Lower lobe of right lung (tissue), 2 donors: ENCODE measurements around the gene CCNQ. TPM values are rescaled to one million over a fixed set of nuclear protein-coding genes. Genes with fewer than 3 reads are reported as not detected.

Experiments
- ATAC-seq, 2 donors: fragments of 200-7000 bp; cut with Tn5 transposase; one replicate each; pipeline ENCODE4 v1.9.1; 2020 to 2022; ENCODE audit warnings: mild to moderate bottlenecking in 2 of 2, moderate library complexity in 2 of 2
- DNase-seq: peaks from one replicate; pipeline ENCODE4 v3.0.0-alpha.2; 2020
- H3K27ac ChIP-seq: fragments of 200-600 bp; one replicate; pipeline ENCODE4 v1.8.0; 2022
- H3K27me3 ChIP-seq: fragments of 200-600 bp; one replicate; pipeline ENCODE4 v1.8.0; 2022; ENCODE audit warnings: low read depth
- H3K36me3 ChIP-seq: fragments of 200-600 bp; one replicate; pipeline ENCODE4 v1.8.0; 2022; ENCODE audit warnings: mild to moderate bottlenecking
- H3K4me1 ChIP-seq: fragments of 200-600 bp; one replicate; pipeline ENCODE4 v1.8.0; 2022
- H3K4me3 ChIP-seq: fragments of 200-600 bp; one replicate; pipeline ENCODE4 v1.8.0; 2022; ENCODE audit warnings: mild to moderate bottlenecking
- H3K9me3 ChIP-seq: fragments of 200-600 bp; one replicate; pipeline ENCODE4 v1.8.0; 2022
- intact Hi-C: fragments of 100-400 bp; cut with DNase I; formaldehyde crosslinking; loops from one replicate; pipeline ENCODE4 v1.11.0; 2022
- total RNA-seq: library from RNA; stranded (reverse); fragmentation: NEBNext Ultra II Directional; extraction: Animal tissue kit (Norgen Biotek cat#: 25700); gene quantifications from one replicate; pipeline ENCODE4 v1.2.1, GENCODE V29; 2021
- TF ChIP-seq, protein P1 (sequence below): fragments of 200-600 bp; IDR thresholded peaks from one replicate; pipeline ENCODE4 v1.8.0; 2022; ENCODE audit warnings: antibody characterized with exemption, mild to moderate bottlenecking
- donor health status: DM: no; HTN: yes; CAD: no; lungs with severe emphysema.

Gene CCNQ
- total RNA-seq, 1 donor from 2014 or later = 17.0 TPM

DNA sequence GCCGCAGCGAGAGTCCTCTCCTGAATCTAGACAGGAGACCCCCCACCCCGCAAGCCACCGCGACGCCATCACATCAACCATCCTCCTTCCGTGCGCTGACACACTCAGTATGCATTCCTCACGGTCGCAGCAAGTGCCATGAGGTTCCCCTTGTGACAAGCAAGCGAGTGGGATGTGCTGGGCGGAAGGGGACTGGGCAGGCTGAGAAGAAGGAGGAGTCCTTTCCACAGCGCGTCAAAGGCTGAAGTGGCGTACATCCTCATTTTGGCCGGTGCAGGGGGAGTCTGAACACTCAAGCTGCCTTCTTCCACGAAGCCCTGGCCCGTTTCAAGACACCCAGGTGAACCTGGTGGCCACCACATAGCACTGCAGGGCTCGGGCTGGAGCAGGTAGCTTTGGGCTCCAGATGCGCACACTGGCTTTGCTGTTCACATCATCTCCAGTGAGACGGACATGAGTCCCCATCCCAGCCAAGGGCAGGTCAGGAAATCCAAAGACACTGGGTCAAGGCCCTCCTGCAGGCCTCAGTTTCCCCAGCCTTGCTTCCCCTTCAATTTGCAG is 30.4 kb downstream of the CCNQ start:
- intact Hi-C loops = no loop called here
- Histone ChIP-seq H3K27me3 (no peaks in the 10 kb centered on the region), H3K36me3 (no peaks in the 10 kb centered on the region), H3K9me3 (no peaks in the 10 kb centered on the region), H3K4me3 (no peak overlapping the region), H3K4me1 (no peaks in the 10 kb centered on the region), H3K27ac (no peak overlapping the region)
- no peak for DNase-seq
- TF ChIP-seq, protein P1, sequence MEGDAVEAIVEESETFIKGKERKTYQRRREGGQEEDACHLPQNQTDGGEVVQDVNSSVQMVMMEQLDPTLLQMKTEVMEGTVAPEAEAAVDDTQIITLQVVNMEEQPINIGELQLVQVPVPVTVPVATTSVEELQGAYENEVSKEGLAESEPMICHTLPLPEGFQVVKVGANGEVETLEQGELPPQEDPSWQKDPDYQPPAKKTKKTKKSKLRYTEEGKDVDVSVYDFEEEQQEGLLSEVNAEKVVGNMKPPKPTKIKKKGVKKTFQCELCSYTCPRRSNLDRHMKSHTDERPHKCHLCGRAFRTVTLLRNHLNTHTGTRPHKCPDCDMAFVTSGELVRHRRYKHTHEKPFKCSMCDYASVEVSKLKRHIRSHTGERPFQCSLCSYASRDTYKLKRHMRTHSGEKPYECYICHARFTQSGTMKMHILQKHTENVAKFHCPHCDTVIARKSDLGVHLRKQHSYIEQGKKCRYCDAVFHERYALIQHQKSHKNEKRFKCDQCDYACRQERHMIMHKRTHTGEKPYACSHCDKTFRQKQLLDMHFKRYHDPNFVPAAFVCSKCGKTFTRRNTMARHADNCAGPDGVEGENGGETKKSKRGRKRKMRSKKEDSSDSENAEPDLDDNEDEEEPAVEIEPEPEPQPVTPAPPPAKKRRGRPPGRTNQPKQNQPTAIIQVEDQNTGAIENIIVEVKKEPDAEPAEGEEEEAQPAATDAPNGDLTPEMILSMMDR = no peak
- ATAC-seq = no peak

DNA sequence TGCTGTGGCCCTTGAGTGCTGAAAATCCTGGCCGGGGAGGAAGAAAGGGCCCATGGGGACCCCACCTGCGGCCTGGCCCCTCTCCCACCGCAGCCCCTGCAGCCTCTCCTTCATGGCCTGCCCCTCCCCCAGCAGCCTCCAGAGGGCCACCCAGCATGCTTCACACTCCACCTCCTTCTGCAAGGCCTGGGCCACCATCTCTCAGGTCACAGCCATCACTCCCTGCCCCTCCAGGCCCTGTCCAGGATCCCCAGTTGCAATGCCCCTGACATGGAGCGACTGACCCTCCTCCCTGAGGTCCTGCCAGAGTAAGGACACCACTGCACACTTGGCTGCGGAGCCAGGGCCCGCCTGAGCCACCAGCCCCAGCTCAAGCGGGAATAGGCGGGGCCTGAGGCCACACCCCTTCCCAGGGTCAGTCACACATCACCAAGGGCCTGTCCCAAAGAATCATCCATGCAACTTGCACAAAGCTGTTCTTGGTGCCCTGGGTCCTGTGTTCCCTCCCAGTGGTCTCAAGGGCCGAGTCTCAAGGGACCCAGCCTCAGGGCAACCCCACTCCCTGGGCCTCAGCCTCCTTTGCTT is 32.9 kb downstream of the CCNQ start:
- Histone ChIP-seq H3K9me3 (no peaks in the 10 kb centered on the region), H3K36me3 (no peaks in the 10 kb centered on the region), H3K27me3 (no peaks in the 10 kb centered on the region), H3K27ac (no peak overlapping the region), H3K4me1 (no peaks in the 10 kb centered on the region), H3K4me3 (no peak overlapping the region)
- intact Hi-C loops = no loop called here
- ATAC-seq = no peak
- no peak for DNase-seq
- TF ChIP-seq, protein P1 = no peak

DNA sequence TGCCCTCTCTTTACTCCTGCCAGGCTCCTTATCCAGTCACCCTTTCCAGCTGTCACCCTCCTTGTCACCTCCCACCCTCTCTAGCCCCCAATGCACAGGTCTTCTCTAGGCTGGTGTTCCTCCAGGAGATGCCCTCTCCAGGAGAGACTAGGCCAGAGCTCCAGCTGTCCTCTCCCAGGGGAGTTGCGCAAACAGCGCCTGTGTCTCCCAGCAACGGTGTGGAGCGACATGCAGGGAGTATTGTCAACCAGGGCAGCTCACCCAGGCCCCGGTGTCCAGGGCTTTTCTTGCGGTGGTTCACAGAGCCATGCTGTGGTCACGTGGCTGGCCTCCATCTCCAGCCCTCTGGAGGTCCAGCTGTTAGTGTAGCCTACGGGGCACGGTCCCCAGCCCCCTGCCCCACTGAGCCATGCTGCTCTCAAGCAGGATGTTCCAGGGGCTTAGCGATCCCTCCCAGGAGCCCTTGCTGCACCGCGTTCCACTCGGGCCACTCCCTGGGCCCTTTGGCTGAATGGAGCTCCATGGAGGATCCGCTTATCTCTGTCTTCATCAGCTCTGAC is 34.8 kb downstream of the CCNQ start:
- ATAC-seq (no peak), DNase-seq (no peak)
- Histone ChIP-seq H3K4me1 (no peaks in the 10 kb centered on the region), H3K27me3 (no peaks in the 10 kb centered on the region), H3K36me3 (no peaks in the 10 kb centered on the region), H3K9me3 (no peaks in the 10 kb centered on the region), H3K27ac (no peak overlapping the region), H3K4me3 (no peak overlapping the region)
- TF ChIP-seq, protein P1 = no peak
- intact Hi-C loops = no loop called here

DNA sequence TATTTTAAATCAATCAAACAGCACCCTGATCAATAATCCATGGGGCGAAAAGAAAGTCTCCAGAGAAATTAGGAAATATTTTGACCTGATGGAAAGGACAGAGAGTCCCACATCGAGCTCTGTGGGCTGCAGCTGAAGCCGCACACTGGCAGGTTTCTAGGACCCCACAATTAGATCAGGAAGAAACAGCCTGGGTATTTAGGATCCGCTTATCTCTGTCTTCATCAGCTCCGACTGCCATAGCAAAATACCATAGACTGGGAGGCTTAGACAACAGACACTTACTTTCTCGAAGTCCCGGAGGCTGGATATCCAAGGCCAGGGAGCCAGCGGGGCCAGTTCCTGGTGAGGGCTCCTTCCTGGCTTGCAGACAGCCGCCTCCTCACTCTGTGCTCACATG is 36.4 kb downstream of the CCNQ start:
- H3K27me3 ChIP-seq = no peaks in the 10 kb centered on the region
- H3K4me3 ChIP-seq = no peak overlapping the region
- ATAC-seq (no peak), DNase-seq (no peak)
- intact Hi-C loops = no loop called here
- H3K9me3 ChIP-seq = no peaks in the 10 kb centered on the region
- no peaks in the 10 kb centered on the region for H3K4me1 ChIP-seq
- H3K36me3 ChIP-seq = no peaks in the 10 kb centered on the region
- TF ChIP-seq, protein P1 = no peak
- H3K27ac ChIP-seq = no peak overlapping the region

DNA sequence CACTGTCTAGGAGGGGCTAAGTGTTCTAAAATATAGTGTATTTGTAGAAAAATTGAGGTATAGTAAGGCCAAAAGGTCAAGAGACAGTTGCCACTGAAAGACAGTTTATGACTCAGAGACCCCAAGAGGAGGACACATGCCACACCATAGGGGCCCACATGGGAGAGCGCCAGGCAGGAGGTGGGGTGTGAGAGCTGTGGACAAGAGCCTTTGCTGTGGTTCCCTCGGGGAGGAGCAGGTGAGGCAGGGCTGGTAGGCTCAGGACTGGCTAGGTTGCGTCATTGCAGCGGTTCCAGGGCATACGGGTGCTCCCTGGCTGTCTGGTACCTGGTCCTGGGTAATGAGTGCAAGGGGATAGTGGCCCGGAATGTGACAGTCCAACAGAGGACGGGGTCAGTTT is 37.6 kb downstream of the CCNQ start:
- ATAC-seq (no peak), DNase-seq (no peak)
- Histone ChIP-seq H3K9me3 (no peaks in the 10 kb centered on the region), H3K36me3 (no peaks in the 10 kb centered on the region), H3K4me3 (no peak overlapping the region), H3K27ac (no peak overlapping the region), H3K27me3 (no peaks in the 10 kb centered on the region), H3K4me1 (no peaks in the 10 kb centered on the region)
- TF ChIP-seq, protein P1 = no peak
- intact Hi-C loops = no loop called here
